Loucy (cell line): ENCODE results near the gene ABCA3.

ENCODE experiments used
- CTCF ChIP-seq: fragments of 200-600 bp; sonication (generic); conservative IDR thresholded peaks from 2 replicates; pipeline ENCODE4 v1.5.1; 2014; ENCODE audit warnings: mild to moderate bottlenecking, antibody characterized with exemption, low read length
- EZH2phosphoT487 ChIP-seq: fragments of 200-600 bp; IDR thresholded peaks from 2 replicates; pipeline ENCODE4 v1.6.1; 2018; ENCODE audit warnings: antibody characterized with exemption, mild to moderate bottlenecking, moderate library complexity, borderline replicate concordance

DNA sequence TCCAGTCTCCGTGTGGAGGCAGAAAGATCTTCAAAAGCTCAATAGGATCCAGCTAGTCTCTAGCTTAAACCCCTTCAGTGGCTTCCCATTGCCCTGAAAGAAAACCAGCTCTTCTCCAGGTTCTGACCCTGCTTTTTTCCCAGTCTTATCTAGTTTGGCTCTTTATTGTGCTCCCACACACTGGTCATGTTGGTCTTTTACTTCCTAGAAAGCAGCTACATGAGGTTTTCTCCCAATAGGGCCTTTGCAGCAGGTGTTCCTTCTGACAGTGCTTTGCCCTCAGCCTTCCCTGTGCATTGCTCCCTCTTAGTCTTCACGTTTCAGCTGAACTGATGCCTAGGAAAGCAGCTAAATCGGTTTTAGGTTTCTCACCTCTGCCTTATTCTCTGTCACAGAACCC lies 21.7 kb upstream of the ABCA3 start:
- TF ChIP-seq CTCF, result no peak
- TF ChIP-seq EZH2phosphoT487, result no peak
